ENCODE measurements around the gene MYLK2.
A peak's percentile ranks its signal among the peaks of the same experiment; 100 is the strongest.

Gene MYLK2

DNA sequence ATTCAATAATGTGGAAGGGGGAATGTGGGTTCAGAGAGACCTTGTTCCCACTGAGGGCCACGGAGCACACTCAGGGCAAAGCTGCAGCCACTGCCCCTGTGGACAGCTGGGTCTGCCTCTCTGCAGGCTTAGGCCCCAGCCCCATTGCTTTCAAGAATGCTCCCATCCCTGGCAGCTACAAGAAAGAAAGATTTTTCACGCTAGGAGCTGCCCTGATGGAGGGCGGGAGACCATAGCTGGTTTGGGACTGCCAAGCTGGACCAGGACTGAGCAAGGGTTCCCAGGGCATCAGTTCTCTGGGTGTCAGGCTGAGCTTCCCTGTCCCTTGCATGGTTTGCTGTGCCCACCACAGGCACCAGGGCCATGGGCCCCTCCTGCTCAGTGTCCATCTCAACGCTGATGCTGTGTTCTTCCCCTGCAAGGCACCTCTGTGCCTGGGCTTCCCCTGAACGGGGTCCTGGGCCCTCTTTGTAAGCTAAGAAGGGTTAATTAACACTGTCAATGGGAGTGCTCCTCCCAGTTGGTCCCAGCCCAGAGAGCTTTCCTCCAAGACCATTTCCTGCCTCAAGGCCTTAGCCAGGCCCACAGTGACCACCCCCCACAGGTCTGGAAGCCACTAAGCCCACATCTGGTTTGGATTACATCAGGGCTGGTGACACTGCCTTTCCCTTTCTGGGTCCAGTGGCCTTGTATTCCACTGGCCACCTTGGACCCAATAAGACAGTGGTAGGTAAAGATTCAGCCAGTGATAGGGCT, 17.9 kb downstream of the MYLK2 start:
- DNase-seq: no peak

DNA sequence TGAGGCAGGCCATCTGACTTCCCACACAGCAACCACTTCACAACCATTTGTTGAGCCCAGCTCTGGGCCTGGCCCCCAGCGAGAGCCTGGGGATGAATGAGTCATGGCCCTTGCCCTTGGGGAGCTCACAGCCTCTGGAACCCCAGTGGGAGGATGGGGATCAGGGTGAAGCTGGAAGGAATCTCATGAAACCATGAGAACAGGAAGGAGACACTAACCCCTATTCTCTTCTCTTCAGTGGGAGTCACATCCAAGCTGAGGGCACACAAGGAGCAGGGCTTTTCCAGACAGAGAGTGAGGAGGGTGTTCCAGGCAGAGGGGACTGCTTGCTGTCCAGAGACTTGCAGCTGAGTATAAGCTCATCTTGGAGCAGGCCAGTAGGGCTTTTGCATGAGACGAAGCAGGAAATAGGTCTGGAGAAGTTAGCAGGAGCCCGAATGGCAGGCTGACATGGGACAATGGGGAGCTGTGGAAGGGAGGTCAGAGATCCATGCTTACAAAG, 18.8 kb downstream of the MYLK2 start:
- no peak for DNase-seq

DNA sequence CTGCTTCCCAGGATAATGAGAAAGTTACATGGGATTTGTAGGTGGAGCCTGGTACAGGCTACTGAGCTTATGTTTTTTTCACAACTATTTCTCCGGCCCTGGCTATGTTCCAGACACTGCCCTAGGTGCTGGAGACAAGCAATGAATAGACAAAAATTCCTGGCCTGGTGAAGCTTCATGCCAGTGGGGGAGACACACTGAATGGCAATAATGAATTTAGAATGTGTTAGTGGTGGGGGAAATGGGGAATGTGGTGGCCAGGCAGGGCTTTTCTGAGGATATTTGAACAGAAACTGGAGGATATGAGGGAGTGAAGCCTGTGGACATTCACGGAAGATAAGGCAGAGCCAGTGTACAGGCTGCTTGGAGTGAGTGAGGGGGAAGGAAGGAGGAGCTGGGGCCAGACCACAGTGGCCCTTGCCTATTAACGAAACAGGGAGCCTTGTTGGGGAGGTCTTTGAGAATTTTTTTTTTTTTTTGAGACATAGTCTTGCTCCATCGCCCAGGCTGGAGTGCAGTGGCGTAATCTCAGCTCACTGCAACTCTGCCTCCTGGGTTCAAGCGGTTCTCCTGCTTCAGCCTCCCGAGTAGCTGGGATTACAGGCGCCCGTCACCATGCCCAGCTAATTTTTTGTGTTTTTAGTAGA, 19.6 kb downstream of the MYLK2 start:
- no peak for DNase-seq

DNA sequence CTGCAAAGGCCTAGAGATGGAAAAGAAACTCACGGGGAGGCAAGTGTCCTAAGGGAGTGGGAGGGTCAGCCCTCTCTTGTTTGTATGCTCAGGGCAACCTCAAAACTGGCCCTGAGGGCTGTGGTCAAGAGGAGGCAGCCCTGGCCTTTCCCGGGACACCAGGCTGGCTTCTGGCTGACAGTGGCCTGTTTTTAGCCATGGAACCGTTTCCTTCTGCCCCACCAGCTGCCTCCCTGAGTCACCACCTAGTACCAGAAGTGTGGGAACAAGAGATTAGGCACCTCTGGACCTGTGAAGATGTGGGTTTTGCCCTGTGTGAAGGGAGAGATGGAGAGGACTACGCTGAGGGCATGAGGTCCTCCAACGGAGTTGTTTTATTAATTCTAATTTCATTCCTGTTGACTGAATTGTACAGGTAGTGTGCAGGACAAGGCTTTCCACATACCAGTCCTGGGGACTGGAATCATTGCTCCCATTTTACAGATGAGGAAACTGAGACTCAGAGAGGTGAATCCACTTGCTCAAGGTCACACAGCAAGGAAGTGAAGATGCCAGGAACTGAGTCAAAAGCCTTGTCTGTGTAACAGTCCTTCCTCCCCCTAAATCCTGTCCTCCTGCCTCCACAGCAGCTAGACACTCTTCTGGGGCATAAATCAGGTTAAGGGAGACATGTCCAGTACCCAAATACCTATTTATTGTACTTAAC, 20.8 kb downstream of the MYLK2 start:
- no peak for DNase-seq

DNA sequence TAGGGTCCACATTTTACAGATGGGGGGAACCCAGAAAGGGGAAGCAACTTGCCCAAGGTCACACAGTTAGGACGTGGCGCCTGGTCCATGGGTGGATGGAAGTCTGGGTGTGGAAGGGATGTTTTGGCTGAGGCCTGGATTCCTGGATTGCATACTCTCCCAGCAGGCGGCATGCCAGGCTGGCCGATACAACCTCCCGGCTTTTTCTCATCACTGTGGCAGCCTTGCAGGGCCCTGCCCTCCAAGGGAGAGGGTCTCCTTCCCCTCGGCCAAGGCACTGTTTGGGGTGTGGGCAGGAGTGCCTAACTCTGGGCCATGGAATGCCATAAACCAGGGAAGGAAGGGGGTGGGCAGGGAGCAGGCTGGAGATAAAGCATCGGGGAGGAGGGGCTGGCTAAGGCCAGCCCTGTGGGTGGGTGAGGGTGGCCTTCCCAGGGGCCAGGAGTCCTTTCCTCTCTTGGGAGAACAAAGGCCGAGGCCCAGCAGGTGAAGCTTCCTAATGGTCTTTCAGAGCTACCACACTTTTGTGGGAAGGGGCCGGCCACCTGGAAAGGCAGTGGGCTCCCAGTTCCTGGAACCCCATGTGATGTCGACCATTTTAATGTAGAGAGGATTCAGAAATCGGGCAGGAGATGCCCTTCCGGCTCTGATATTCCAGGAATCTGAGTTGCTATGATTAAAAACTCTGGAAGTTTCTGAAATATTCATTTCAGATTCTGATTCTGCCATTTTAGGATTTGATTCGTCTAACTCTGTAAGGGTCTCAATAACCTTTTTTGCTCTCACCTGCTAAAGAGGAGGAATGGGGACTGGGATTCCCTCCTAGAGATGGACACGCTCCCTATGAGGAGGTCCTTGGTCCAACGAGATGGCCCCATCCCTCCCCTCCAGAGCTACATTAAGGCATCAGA, 22.0 kb downstream of the MYLK2 start:
- DNase-seq: no peak

DNA sequence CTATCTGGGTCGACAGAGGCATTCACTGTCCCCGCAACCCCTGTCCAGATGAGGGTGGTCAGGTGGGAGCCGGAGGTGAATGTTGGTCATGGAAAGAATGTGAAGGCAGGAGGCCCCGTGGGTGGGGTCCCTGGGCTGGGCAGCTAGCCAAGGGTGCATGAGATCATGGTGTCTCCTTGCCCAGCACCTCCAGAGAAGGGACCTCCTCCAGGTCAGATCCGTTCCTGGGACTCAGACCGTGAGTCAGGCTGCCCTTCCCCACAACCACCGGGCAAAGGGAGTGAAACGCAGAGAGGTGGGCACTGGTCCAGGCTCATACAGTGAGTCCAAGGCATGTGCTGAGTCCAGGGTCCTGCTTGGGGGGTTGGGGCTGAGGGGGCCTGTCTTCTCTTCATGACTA, 22.8 kb downstream of the MYLK2 start:
- no peak for DNase-seq

DNA sequence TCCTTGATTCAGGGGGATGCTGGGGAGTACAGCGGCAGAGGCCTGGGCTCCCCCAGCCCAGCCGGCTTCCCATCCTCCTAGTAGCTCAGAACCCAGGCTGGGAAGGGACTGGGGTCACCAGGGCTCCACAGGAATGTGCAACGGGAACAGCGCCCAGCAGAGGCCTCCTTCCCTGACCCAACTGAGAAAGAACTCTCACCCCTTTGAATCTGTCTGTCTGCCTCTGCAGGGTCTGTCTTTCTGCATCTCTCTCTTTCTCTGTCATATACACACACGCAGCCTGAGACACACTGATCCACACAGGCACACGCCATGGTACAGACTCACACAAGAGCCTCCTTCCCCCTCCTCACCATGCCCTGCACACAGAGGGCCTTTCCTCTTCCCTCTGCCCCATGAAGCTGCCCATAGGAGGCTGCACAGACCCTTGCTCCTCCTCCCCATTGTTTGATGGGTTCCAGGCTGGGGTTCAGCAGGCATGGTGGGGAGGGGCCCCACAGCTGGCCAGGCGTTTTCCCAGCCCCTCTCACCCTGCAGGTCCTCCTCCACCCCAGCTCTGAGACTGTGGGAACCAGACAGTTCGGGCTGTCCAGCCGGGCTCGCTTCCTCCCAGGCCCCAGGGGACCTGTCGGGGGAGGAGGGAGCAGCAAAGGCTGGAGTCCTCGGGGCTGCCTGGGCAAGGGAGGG, 23.5 kb downstream of the MYLK2 start:
- DNase-seq: no peak

DNA sequence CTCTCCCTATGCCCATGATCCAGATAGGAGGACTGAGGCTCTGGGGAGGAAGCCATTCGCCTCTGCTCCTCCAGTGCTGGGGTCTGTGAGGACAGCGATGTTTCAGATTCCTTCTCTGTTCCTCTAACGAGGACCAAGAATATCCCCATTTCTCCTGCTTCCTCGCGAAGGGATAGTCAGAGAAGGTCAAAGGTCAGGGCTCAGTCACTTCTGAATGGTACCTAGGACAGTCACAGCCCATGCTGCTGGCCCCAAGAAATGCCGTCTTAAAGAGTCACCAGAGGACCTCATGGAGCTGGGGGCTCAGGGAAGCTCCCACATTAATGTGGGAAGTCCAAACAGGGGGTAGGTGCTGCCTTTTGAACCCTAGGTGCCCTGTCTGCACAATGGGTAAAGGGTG, 24.1 kb downstream of the MYLK2 start:
- DNase-seq: no peak

DNA sequence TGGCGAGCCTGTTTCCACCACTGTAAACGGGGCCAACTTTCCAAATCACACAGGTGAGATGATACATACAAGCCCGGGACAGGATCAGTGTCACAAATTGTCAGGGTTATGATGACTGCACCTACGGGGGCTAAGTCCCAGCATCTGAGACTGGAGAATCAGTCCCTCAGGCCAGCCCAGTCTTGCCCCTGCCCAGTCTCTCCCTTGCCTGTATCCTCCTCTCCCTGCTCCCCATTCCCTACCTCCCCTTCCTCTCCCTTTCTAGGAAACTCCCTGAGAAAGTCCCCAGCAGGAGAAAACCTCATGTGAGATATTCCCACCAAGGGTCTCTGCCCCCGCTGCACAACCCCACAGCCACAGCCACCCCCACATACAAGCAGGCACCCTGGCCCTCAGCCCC, 24.7 kb downstream of the MYLK2 start:
- no peak for DNase-seq

DNA sequence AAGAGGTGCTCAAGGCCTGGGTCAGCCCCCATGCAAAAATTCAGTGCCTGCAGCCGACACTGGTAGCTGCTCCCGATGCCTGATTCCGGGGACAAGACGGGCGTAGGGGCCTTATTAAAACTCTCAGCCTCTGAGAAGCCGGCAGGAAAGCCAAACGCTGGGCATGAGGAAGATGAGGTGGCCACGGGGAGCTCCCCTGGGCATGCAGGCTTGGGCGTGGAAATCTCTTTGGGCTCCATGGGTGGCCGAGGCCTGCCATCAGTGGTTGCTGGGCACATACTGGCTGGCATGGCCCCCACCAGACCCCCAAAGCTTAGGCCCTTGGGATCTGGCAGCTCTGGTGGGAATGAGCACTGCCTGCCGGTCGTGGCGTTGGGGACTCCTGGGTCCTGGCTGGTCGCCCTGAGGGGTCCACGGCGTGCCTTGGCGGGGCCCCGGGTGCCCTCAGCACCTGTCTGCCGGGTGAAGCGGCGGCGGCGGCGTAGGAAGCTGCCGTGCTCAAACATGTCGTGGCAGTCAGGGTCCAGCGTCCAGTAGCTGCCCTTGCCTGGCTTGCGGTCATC, 25.7 kb downstream of the MYLK2 start:
- DNase-seq: no peak

DNA sequence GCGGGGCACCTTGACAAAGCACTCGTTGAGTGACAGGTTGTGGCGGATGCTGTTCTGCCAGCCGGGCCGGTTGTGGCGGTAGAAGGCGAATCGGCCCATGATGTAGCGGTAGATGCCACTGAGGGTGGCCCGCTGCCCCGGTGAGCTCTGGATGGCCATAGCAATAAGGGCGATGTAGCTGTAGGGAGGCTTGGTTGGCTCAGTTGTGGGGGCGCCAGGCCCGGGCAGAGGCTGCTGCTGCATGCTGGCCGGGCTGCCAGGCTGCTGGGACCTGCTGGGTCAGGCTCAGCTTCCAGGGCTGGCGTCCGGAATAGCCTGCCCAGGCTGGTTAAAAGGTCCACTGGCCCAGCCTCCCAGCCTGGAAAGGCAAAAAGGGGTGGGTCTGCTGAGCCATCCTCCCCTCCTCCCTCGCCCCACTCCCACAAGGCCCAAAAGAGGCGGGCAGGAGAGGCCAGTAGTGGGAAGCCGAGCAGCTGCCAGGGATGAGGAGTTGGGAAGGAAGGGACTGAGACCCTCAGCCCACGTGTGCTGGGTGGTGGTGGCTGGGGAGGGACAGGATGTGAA, 26.2 kb downstream of the MYLK2 start, which contains the start of gene FOXS1:
FOXS1 (minus strand) TSS at position 305 of the 564 bp plus-strand sequence; CDS start at position 243, 62 bp downstream.
- DNase-seq: no peak

DNA sequence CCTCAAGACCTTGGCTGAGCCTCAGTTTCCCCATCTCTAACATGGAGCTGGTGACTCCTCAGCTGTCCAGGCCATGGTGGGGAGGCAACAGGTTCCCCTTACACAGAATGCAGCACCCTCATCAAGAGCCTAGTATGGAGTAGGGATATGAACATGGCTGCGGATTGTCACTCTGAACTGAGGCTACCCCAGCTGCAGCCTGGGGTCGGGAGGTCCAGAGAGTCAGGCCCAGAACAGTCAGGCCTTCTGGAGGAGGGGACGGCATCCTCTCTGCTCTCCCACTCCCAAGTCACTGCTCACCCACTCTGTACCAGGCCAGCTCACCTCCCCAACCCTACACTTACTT, 27.6 kb downstream of the MYLK2 start:
- no peak for DNase-seq

DNA sequence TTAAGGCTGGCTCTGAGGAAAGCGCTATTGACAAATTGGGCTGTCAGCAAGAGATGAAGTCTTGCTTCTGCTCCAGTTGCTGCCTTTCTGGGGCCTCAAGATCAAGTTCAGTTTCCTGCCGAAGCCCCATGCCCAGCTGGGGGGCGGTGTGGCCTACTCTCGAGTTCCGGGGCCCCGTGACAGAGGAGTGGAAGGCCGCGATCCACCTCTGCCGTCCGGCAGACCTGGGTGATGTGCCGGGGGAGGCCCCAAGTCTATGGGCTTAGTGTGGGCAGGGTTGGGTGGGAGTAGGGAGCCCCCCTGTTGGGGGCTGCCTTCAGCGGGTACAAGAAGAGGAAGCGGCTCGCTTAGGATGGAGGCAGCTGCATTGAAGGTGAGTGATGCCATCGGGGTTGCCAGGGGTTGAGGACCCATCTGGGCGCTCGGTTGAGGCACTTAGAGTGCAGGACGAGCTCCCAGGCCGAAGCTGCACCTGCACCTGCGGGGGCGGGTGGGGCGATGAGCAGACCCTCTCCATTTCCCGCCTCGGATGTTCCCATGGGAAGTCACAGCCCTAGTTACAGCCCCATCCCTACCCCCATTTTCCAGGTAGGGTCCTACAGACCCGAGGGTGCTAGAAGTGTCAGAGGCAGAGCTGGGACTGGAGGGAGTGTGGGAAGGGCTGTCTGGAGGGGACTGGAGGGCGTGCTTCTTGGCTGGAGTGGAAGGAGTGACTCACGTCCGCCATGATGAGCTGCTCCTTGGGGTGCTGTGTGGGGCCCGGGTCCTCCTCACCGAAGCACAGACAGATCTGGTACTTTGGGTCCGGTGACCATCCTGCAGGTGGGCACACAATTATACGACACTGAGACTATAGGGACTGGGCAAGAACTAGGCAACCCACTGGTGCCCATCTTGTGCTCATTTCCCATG, 29.2 kb downstream of the MYLK2 start:
- no peak for DNase-seq

DNA sequence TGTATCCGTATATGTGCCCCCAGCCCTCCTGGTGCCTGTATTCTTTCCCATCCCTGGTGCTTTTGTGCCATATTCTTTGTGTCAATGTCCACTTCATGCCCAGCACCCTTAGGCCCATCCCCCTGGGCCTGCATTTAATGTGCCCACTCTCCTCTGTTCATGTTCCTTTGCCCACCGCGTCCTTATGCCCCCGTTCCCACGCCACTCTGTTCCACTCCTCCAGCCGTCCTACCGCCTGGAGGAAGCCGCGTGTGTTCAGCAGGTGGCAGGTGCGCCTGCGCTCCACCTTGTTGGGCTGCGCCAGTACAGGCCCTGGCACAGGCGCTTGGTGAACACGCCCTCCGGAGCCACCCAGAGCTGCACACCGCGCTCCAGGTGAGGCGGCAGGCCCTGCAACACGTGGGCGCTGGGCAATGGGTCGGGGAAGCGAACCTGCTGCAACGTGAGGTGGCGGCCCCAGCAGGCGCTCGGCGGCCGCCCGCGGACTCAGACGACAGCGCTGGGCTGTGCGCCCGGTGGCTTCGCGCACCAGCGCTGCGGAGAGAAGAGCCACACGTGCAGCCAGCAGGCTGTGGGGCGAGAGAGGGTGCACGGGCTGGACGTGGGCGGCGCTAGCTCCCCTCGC, 30.3 kb downstream of the MYLK2 start:
- no peak for DNase-seq

DNA sequence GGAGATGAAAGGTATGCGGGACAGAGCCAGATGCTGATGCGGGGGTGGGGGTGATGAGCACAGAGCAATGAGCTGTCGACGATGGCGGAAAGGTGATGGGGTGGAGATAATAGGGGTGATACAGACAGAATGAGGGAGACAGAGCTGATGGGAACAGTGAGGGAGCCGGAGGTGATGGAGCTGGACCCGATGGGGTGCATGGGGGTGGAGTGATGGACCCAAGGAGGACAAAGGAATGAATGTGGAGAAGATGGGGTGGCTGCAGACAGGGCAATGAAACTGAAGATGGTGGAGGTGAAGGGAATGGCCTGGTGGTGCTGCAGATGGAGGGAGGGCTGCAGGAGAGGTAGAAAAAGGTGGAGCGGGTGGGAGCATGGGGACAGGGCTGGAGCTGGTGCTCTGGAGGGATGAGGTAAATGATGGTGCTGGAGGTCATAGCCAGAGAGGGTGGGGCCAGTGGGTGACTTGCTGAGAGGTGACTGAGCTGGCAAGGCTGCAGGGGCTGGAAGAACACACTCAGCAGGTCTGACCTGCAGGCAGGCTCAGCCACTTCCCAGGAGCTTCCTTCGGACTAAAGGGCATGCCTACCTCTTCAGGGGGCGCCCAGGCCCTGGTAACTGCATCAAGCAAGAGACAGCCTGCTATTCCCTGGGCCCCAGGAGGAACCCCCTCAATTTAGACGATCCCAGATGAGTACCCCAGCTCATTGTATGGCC, 32.2 kb downstream of the MYLK2 start:
- DNase-seq: peak; percentile 16

DNA sequence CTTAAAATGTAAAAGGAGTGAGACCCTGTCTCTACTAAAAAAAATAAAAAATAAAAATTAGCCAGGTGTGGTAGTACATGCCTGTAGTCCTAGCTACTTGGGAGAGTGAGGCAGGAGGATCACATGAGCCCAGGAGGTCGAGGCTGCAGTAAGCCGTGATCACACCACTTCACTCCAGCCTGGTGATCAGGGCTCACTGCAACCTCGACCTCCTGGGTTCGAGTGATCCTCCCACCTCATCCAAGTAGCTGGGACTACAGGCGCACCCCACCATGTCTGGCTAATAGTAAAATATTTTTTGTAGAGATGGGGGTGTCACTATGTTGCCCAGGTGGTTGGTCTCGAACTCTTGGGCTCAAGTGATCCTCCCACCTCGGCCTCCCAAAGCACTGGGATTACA, 34.3 kb downstream of the MYLK2 start:
- DNase-seq: no peak

DNA sequence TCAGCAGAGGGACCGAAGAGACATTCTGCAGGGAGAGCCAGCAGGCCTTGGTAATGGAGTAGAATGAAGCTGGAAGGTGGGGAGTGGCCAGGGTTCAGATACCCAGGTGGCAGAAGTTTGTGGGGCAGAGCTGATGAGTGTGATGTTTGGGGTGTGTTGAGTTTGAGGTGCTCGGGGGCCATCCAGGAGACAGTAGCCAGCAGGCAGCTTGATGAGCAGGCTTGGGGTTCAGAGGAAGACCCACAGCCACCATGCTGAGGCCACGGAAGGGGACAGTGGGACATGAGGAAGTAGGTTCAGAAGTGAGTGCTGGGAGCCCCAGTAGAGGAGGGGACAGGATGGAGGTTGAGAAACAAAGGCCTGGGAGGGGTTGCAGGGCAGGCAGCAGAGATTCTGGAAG, 37.4 kb downstream of the MYLK2 start:
- peak; percentile 5 for DNase-seq

DNA sequence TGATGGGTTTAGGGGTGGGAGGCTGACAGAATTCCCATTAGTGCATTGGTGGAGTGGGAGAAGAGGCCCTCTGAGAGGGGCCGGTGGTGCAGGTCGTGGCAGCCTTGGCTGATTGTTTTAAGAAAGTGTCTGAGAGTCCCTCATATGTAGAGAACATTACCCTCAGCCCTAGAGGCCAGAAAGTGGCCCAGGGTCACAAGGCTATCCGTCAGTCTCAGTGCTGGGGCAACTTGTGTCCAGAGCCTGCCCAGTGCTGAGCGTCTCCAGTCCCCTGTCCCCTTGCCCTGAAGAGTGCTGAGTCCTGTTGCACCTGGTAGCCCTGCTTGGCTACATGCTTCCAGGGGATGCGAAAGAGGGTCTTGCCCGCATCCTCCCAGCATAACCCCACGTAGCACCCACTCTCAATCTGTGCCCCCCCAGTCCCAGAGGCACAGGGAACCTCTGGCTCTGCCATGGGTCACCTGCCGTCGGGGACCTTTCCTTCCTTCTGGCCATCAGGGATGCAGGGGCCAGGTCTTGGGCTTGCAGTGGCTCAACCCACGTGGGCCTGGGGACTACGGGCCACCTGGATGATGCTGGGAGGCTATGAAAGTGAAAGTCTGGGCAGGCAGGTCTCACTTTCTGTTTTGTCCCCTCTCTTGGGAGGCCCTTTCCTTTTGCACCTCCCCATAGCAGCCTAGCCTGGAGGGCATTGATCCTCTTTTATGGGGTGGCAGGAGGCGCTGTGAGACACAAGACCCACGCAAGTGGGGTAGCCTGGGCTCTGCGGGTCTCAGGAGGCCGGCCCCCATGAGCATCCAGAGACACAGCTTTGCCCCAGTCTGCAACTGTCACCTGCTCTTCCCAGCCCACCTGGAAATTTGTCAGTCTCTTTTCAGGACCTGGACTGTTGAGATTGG, 39.0 kb downstream of the MYLK2 start:
- DNase-seq: peak; percentile 31
